GM12892 (cell line): ENCODE results near the gene CNTNAP5. TPM values are rescaled to one million over a fixed set of nuclear protein-coding genes. Genes with fewer than 3 reads are reported as not detected.

Experiments used
- DNase-seq: peaks from one replicate; pipeline ENCODE4 v3.0.0; 2011; ENCODE audit not compliant: insufficient read length
- FAIRE-seq: peaks from 2 replicates; lab custom pipeline; 2011; peaks lifted over from hg19 to GRCh38; lab: Jason Lieb, UNC
- POLR2A ChIP-seq: IDR thresholded peaks from 2 replicates; pipeline ENCODE4 v1.6.1; 2011; ENCODE audit warnings: low read depth, low read length, control low read depth
- POLR2AphosphoS5 ChIP-seq: IDR thresholded peaks from 2 replicates; pipeline ENCODE4 v1.6.1; 2011; ENCODE audit warnings: low read depth, low read length, control low read depth
- TAF1 ChIP-seq: IDR thresholded peaks from 2 replicates; pipeline ENCODE4 v1.6.1; 2011; ENCODE audit warnings: low read depth, mild to moderate bottlenecking, control low read depth, low read length, borderline replicate concordance
- polyA plus RNA-seq: library from polyadenylated mRNA; unstranded; fragments of >200 nt; gene quantifications from one replicate; pipeline ENCODE4 v1.2.1, GENCODE V29; 2012; ENCODE audit warnings: missing spikeins, inconsistent platforms; ENCODE audit not compliant: missing spikeins

Gene CNTNAP5
- not detected for polyA plus RNA-seq

DNA sequence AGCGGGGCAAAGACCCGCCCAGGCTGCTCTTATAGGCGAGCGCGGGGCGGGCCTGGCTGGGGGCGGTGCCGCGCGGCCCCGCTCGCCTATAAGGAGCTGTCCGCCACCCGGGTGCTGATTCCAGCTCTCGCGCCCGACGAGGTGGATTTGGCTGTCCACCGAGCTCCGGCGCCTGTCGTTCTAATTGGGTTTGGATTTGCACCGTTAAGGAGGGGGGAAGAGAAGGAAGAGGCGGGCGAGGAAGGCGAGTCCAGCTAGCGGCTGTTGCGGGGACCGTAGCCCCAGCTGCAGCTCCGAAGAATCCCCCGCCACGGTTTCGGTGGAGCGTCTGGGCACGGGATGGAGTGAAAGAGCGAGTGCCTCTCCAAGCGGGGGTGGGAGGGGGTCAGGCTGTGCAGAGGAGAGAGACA, at the start of gene CNTNAP5:
Gene CNTNAP5, plus strand, starts transcription at position 117 of the 410 bp plus-strand sequence. CDS start 364 bp downstream, outside the sequence.
- FAIRE-seq: no peak
- no peak for DNase-seq
- TF ChIP-seq POLR2AphosphoS5: no peak
- TF ChIP-seq TAF1: no peak
- no peak for TF ChIP-seq POLR2A

DNA sequence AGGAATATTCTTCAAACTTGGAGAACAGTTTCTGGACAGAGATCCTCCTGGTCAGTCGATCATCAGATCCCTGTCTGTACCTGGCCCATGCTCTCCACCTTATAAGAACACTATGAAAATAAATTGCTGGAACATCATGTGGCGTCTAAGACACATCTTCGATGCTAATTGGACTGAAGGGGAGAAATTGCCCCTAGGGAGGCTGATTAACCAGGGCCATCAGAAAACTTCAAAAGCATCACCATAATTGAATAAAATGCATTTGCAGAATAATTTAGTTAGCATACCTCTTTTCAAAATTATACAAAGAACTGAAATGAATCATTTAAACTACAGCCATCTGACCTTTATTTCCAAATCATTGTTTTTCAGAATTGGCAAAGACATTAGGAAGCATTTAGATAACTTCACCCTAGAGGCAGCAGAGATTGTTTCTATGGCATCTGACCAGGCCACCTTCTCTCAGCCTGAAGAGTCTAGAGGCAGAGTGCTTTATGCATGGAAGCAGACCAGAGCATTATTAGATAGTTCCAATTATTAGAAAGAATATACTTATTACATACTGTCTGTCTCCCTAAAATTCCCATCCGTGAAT, 48.9 kb upstream of the CNTNAP5 start:
- no peak for DNase-seq
- FAIRE-seq: no peak
- no peak for TF ChIP-seq POLR2AphosphoS5
- TF ChIP-seq POLR2A: no peak
- TF ChIP-seq TAF1: no peak

- FAIRE-seq (no peak), DNase-seq (no peak)
- no peak for TF ChIP-seq POLR2AphosphoS5
- TF ChIP-seq TAF1: no peak
- no peak for TF ChIP-seq POLR2A
Measured at GRCh38 chr2:123993728-123994323, 31.3 kb upstream of the CNTNAP5 start.

DNA sequence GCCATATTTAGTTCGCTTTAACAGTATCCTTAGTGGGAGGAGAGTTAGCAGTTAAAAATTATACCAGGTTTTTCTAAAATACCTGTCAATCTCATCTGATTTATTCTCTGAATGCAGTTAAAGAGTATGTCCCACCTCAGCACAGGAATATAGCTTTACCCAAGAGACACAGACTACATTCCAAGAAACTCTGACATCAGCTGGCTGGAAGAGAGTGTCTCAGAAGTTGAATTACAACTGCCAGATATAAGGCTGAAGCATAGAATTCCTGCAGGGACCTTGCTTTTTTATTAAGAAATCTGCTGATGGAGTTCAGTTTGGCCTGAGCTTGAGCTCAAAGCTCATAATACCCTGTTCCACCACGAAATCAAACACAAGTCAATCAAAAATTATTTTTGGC, 25.4 kb upstream of the CNTNAP5 start:
- DNase-seq (no peak), FAIRE-seq (no peak)
- no peak for TF ChIP-seq POLR2AphosphoS5
- no peak for TF ChIP-seq POLR2A
- TF ChIP-seq TAF1: no peak

DNA sequence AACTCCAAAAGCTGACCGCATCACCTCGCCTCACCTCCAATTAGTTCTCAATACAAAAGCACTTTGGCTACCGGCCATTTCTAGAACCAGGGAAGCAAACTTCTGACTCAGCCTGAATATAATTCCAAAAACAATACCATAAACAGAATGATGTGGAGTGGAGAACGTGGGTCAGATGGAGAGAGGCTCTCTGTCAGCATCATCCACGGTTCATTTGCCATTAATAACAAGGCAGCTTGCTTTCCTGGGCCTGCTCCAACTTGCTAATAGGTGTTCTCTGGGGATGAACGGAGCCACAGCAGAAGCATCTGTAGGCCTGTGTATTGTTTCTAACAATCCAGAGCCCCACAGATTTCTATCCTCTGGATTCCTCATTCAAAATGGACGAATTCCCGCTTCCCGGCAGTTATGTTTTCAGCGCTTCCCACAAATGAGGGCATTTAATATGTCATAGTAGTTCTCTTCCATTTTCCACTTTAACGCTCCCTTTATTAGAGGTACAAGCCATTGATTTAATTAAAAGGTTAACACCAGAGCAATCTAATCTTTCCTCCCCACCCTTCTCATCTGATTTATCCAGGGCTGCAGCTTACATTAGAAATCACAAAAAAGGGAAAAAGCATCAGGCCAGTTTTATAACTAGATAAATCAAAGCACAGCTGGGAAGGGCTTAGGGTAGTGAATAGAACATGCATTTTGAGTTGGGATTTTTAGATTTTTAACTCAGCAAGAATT, 23.2 kb upstream of the CNTNAP5 start:
- FAIRE-seq (no peak), DNase-seq (no peak)
- TF ChIP-seq TAF1 (no peak), POLR2A (no peak), POLR2AphosphoS5 (no peak)

- FAIRE-seq: no peak
- no peak for TF ChIP-seq TAF1
- TF ChIP-seq POLR2AphosphoS5: no peak
- no peak for TF ChIP-seq POLR2A
- DNase-seq: no peak
Measured at GRCh38 chr2:124018890-124019289, 6.2 kb upstream of the CNTNAP5 start.

GRCh38 chr2:124024561-124025170, 421 bp upstream of the CNTNAP5 start:
- DNase-seq: no peak
- FAIRE-seq: no peak
- TF ChIP-seq POLR2A: no peak
- no peak for TF ChIP-seq POLR2AphosphoS5
- no peak for TF ChIP-seq TAF1

- TF ChIP-seq POLR2A (no peak), POLR2AphosphoS5 (no peak), TAF1 (no peak)
- DNase-seq (no peak), FAIRE-seq (no peak)
Measured at GRCh38 chr2:124025891-124026434, 876 bp downstream of the CNTNAP5 start.

DNA sequence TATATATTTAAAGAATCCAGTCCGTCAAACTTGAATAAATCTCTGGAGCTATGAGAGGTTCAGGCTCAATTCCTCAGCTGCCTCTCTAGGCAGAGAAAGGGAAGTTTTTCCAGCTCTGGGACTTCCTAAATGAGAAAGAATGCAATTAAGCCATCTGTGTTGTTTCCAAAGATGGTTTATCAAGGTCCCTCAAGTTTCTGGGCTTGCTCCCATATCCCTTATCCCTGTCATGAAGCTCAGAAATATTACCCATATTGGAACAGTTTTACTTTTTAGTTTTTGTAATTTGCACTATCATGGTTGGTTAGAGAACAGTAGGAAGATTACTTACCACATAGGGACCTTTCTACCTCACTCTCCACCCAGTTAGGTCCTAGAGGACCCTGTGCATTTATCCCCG, 1.4 kb downstream of the CNTNAP5 start:
- DNase-seq: no peak
- FAIRE-seq: no peak
- TF ChIP-seq POLR2AphosphoS5 (no peak), TAF1 (no peak)

DNA sequence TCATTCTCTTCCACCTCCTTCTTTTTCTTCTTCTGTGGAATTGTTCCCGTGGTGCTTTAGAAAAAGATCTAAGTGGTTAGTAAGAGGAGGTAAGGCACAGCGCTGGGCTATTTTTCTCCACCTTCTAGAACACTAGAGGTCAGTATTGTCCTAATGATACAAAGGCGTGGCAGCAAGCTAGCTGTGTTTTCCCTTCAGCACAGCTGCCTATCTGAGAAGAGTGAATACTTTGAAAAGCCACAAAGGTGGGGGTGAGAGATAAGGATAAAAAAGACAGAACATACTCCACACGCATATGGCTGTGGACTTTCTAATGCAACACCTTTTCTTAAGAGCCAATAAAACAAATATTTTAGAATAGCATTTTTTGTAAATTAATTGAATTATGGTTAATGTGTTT, 2.1 kb downstream of the CNTNAP5 start:
- FAIRE-seq (no peak), DNase-seq (no peak)
- TF ChIP-seq POLR2AphosphoS5 (no peak), POLR2A (no peak), TAF1 (no peak)

DNA sequence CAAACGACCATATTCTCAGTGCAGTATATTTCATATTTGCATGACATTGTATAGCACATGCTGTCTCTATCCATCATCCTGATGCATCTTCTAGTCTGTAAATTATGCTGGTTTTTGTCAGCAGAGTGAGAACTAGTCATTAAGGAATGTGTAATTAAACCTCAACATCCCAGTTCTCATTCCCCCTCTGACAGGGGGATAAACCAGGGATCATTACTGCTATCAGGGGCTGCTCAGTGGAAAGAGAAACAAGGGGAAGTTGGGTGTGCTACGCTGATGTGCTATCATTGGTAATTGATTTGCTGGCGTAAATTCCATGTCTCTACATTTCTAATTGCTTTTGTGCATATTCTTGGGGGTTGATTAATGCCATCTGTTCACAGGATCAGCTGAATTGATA, 7.7 kb downstream of the CNTNAP5 start:
- FAIRE-seq (no peak), DNase-seq (no peak)
- TF ChIP-seq POLR2AphosphoS5 (no peak), POLR2A (no peak), TAF1 (no peak)
